ENCODE results near the gene BPGM.
A peak's percentile ranks its signal among the peaks of the same experiment; 100 is the strongest.

The BPGM gene

GRCh38 chr7:134646425-134647305, at the start of gene BPGM:
TSS of gene BPGM (plus strand) at chr7:134646853. CDS start at chr7:134661508, 14,655 bp downstream.
- peaks cover 2% of the 10 kb centered on the region for H3K36me3 Mint-ChIP-seq (ENCODE audit: insufficient read depth)
- H3K4me3 Mint-ChIP-seq: no peak within 1 kb of the TSS
- H3K27me3 Mint-ChIP-seq: no peaks in the 10 kb centered on the region
- no peaks in the 10 kb centered on the region for H3K9me3 Mint-ChIP-seq
- H3K4me1 Mint-ChIP-seq: peaks cover 36% of the 10 kb centered on the region
- DNase-seq (ENCODE audit: low spot score in 2 of 2) (peak; percentile 90 to 98), ATAC-seq (replicated peaks; ENCODE audit: extremely low read depth, poor library complexity, severe bottlenecking) (peak; percentile 96)
- no peak within 1 kb of the TSS for H3K27ac Mint-ChIP-seq (ENCODE audit: low read depth)

- DNase-seq (ENCODE audit: low spot score in 2 of 2): no peak
- Mint-ChIP-seq H3K4me3 (no peak overlapping the region), H3K4me1 (no peaks in the 10 kb centered on the region), H3K27ac (ENCODE audit: low read depth) (no peak overlapping the region), H3K36me3 (ENCODE audit: insufficient read depth) (peaks cover 2% of the 10 kb centered on the region), H3K27me3 (peaks cover 62% of the 10 kb centered on the region), H3K9me3 (no peaks in the 10 kb centered on the region)
- ATAC-seq (replicated peaks; ENCODE audit: extremely low read depth, poor library complexity, severe bottlenecking): no peak
Observed at GRCh38 chr7:134599371-134599770, 47.3 kb upstream of the BPGM start.

GRCh38 chr7:134601459-134601858, 45.2 kb upstream of the BPGM start:
- Mint-ChIP-seq H3K4me3 (no peak overlapping the region), H3K36me3 (ENCODE audit: insufficient read depth) (peaks cover 2% of the 10 kb centered on the region), H3K4me1 (peaks cover 3% of the 10 kb centered on the region), H3K27me3 (peaks cover 77% of the 10 kb centered on the region), H3K27ac (ENCODE audit: low read depth) (no peak overlapping the region), H3K9me3 (no peaks in the 10 kb centered on the region)
- DNase-seq (ENCODE audit: low spot score in 2 of 2): no peak
- no peak for ATAC-seq (replicated peaks; ENCODE audit: extremely low read depth, poor library complexity, severe bottlenecking)

- Mint-ChIP-seq H3K4me3 (no peak overlapping the region), H3K9me3 (no peaks in the 10 kb centered on the region), H3K27ac (ENCODE audit: low read depth) (no peak overlapping the region), H3K27me3 (peaks cover 77% of the 10 kb centered on the region), H3K36me3 (ENCODE audit: insufficient read depth) (peaks cover 2% of the 10 kb centered on the region), H3K4me1 (peaks cover 6% of the 10 kb centered on the region)
- no peak for ATAC-seq (replicated peaks; ENCODE audit: extremely low read depth, poor library complexity, severe bottlenecking)
- no peak for DNase-seq (ENCODE audit: low spot score in 2 of 2)
Observed at GRCh38 chr7:134602881-134603451, 43.7 kb upstream of the BPGM start.

GRCh38 chr7:134605978-134606923, 40.4 kb upstream of the BPGM start:
- Mint-ChIP-seq H3K36me3 (ENCODE audit: insufficient read depth) (peaks cover 2% of the 10 kb centered on the region), H3K27ac (ENCODE audit: low read depth) (no peak overlapping the region), H3K4me3 (peak overlapping the region; percentile 3), H3K9me3 (no peaks in the 10 kb centered on the region), H3K4me1 (peaks cover 6% of the 10 kb centered on the region), H3K27me3 (peaks cover 77% of the 10 kb centered on the region)
- peak; percentile 33 to 43 for DNase-seq (ENCODE audit: low spot score in 2 of 2)
- ATAC-seq (replicated peaks; ENCODE audit: extremely low read depth, poor library complexity, severe bottlenecking): peak; percentile 81

GRCh38 chr7:134611611-134612151, 35.0 kb upstream of the BPGM start:
- H3K4me1 Mint-ChIP-seq: peaks cover under 1% of the 10 kb centered on the region
- no peak overlapping the region for H3K27ac Mint-ChIP-seq (ENCODE audit: low read depth)
- DNase-seq (ENCODE audit: low spot score in 2 of 2) (no peak), ATAC-seq (replicated peaks; ENCODE audit: extremely low read depth, poor library complexity, severe bottlenecking) (no peak)
- H3K4me3 Mint-ChIP-seq: no peak overlapping the region
- no peaks in the 10 kb centered on the region for H3K9me3 Mint-ChIP-seq
- peaks cover 49% of the 10 kb centered on the region for H3K27me3 Mint-ChIP-seq
- H3K36me3 Mint-ChIP-seq (ENCODE audit: insufficient read depth): no peaks in the 10 kb centered on the region

GRCh38 chr7:134612197-134612596, 34.5 kb upstream of the BPGM start:
- H3K9me3 Mint-ChIP-seq: no peaks in the 10 kb centered on the region
- H3K36me3 Mint-ChIP-seq (ENCODE audit: insufficient read depth): no peaks in the 10 kb centered on the region
- ATAC-seq (replicated peaks; ENCODE audit: extremely low read depth, poor library complexity, severe bottlenecking): no peak
- no peak overlapping the region for H3K27ac Mint-ChIP-seq (ENCODE audit: low read depth)
- no peak for DNase-seq (ENCODE audit: low spot score in 2 of 2)
- no peaks in the 10 kb centered on the region for H3K4me1 Mint-ChIP-seq
- H3K27me3 Mint-ChIP-seq: peaks cover 44% of the 10 kb centered on the region
- H3K4me3 Mint-ChIP-seq: no peak overlapping the region

- no peaks in the 10 kb centered on the region for H3K9me3 Mint-ChIP-seq
- ATAC-seq (replicated peaks; ENCODE audit: extremely low read depth, poor library complexity, severe bottlenecking) (no peak), DNase-seq (ENCODE audit: low spot score in 2 of 2) (no peak)
- H3K36me3 Mint-ChIP-seq (ENCODE audit: insufficient read depth): no peaks in the 10 kb centered on the region
- no peak overlapping the region for H3K27ac Mint-ChIP-seq (ENCODE audit: low read depth)
- H3K27me3 Mint-ChIP-seq: peaks cover 35% of the 10 kb centered on the region
- H3K4me3 Mint-ChIP-seq: no peak overlapping the region
- no peaks in the 10 kb centered on the region for H3K4me1 Mint-ChIP-seq
Observed at GRCh38 chr7:134613623-134614347, 32.9 kb upstream of the BPGM start.

- H3K27ac Mint-ChIP-seq (ENCODE audit: low read depth): no peak overlapping the region
- no peaks in the 10 kb centered on the region for H3K36me3 Mint-ChIP-seq (ENCODE audit: insufficient read depth)
- H3K27me3 Mint-ChIP-seq: peaks cover 29% of the 10 kb centered on the region
- DNase-seq (ENCODE audit: low spot score in 2 of 2): no peak
- no peak for ATAC-seq (replicated peaks; ENCODE audit: extremely low read depth, poor library complexity, severe bottlenecking)
- H3K4me1 Mint-ChIP-seq: no peaks in the 10 kb centered on the region
- no peaks in the 10 kb centered on the region for H3K9me3 Mint-ChIP-seq
- H3K4me3 Mint-ChIP-seq: no peak overlapping the region
Observed at GRCh38 chr7:134616611-134617010, 30.0 kb upstream of the BPGM start.

GRCh38 chr7:134618756-134619530, 27.7 kb upstream of the BPGM start:
- Mint-ChIP-seq H3K4me1 (no peaks in the 10 kb centered on the region), H3K4me3 (no peak overlapping the region), H3K36me3 (ENCODE audit: insufficient read depth) (no peaks in the 10 kb centered on the region), H3K27ac (ENCODE audit: low read depth) (no peak overlapping the region), H3K27me3 (peaks cover 44% of the 10 kb centered on the region), H3K9me3 (no peaks in the 10 kb centered on the region)
- DNase-seq (ENCODE audit: low spot score in 2 of 2): no peak
- no peak for ATAC-seq (replicated peaks; ENCODE audit: extremely low read depth, poor library complexity, severe bottlenecking)

- no peak overlapping the region for H3K27ac Mint-ChIP-seq (ENCODE audit: low read depth)
- no peaks in the 10 kb centered on the region for H3K9me3 Mint-ChIP-seq
- DNase-seq (ENCODE audit: low spot score in 2 of 2) (no peak), ATAC-seq (replicated peaks; ENCODE audit: extremely low read depth, poor library complexity, severe bottlenecking) (no peak)
- H3K4me1 Mint-ChIP-seq: no peaks in the 10 kb centered on the region
- H3K27me3 Mint-ChIP-seq: peaks cover 50% of the 10 kb centered on the region
- H3K36me3 Mint-ChIP-seq (ENCODE audit: insufficient read depth): no peaks in the 10 kb centered on the region
- H3K4me3 Mint-ChIP-seq: no peak overlapping the region
Observed at GRCh38 chr7:134619627-134620331, 26.9 kb upstream of the BPGM start.

All from central memory CD8-positive, alpha-beta T cell (primary cell).